Measurements from ENCODE around the gene DNAJC16.

DNA sequence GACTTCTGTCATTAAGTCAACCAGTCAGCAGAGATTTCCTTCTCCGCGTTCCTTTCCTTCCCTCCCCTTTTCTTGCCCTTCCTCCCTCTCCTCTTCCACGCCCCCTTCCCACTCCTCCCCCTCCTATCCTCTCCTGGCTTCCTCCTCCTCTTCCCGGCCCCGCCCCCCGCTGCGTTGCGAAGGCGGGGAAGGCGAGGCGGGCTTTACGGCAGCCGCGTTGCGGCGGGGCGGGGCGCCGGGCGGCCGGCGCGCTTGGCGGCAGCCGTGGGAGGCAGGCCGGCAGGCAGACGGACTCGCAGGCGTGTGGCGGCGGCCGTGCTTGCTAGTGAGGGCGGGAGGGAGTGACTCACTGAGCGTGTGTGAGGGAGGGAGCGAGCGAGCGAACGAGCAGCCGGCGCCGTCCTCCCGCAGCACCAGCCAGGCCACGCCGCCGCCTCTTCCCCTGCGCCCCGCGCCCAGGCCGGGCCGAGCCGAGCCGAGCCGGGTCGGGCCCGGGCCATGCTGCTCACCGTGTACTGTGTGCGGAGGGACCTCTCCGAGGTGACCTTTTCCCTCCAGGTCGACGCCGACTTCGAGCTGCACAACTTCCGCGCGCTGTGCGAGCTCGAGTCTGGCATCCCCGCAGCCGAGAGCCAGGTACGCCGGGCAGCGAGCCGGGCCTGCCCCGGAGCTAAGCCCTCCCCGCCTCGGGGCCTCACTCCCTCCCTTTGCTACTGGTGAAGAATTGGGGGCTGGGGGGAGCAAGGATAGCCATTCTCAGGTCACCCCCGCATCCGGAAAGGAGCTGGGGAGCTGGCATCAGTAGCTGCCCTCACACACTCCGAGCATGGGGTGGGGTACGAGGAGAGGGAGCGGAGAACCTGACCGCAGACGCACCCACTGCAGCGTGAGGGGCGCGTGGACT, 90.8 kb downstream of the DNAJC16 start, which contains the start of gene DDI2:
- TF ChIP-seq, protein P1, sequence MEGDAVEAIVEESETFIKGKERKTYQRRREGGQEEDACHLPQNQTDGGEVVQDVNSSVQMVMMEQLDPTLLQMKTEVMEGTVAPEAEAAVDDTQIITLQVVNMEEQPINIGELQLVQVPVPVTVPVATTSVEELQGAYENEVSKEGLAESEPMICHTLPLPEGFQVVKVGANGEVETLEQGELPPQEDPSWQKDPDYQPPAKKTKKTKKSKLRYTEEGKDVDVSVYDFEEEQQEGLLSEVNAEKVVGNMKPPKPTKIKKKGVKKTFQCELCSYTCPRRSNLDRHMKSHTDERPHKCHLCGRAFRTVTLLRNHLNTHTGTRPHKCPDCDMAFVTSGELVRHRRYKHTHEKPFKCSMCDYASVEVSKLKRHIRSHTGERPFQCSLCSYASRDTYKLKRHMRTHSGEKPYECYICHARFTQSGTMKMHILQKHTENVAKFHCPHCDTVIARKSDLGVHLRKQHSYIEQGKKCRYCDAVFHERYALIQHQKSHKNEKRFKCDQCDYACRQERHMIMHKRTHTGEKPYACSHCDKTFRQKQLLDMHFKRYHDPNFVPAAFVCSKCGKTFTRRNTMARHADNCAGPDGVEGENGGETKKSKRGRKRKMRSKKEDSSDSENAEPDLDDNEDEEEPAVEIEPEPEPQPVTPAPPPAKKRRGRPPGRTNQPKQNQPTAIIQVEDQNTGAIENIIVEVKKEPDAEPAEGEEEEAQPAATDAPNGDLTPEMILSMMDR (conservative IDR thresholded peaks at IDR 0.05; ENCODE audit: low read depth, low read length): no peak
- peak; percentile 99 for TF ChIP-seq MAZ (IDR thresholded peaks at IDR 0.05; ENCODE audit: borderline replicate concordance, low read depth, low read length)
- TF ChIP-seq, protein P2, sequence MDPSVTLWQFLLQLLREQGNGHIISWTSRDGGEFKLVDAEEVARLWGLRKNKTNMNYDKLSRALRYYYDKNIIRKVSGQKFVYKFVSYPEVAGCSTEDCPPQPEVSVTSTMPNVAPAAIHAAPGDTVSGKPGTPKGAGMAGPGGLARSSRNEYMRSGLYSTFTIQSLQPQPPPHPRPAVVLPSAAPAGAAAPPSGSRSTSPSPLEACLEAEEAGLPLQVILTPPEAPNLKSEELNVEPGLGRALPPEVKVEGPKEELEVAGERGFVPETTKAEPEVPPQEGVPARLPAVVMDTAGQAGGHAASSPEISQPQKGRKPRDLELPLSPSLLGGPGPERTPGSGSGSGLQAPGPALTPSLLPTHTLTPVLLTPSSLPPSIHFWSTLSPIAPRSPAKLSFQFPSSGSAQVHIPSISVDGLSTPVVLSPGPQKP (IDR thresholded peaks at IDR 0.05; ENCODE audit: borderline replicate concordance, low read depth, low read length): no peak
- TF ChIP-seq POLR2A (IDR thresholded peaks at IDR 0.05; ENCODE audit: low read depth, low read length): peak; percentile 77; the same call in 1 of the 2 replicates
- no peak for TF ChIP-seq RCOR1 (IDR thresholded peaks at IDR 0.05; ENCODE audit: insufficient replicate concordance, low read length)
- peak; percentile 5; the same call in 1 of the 2 replicates for TF ChIP-seq RAD21 (IDR thresholded peaks at IDR 0.05; ENCODE audit: low read length)
- no peak for TF ChIP-seq SMC3 (IDR thresholded peaks at IDR 0.05; ENCODE audit: low read depth, low read length)
- peak; percentile 70 for TF ChIP-seq FOS (IDR thresholded peaks at IDR 0.05; ENCODE audit: low read depth, low read length)
- 0 out of 2 replicates have a peak, but pooled peaks have one; percentile 48 for TF ChIP-seq CEBPB (IDR thresholded peaks at IDR 0.05; ENCODE audit: low read depth, low read length)
- TF ChIP-seq USF2 (IDR thresholded peaks at IDR 0.05; ENCODE audit: low read depth, low read length): no peak
- no peak for TF ChIP-seq BHLHE40 (IDR thresholded peaks at IDR 0.05; ENCODE audit: low read depth, low read length)
- TF ChIP-seq MXI1 (IDR thresholded peaks at IDR 0.05; ENCODE audit: borderline replicate concordance, low read depth, low read length): peak; percentile 88
- no peak for TF ChIP-seq CHD1 (IDR thresholded peaks at IDR 0.05; ENCODE audit: low read depth, low read length)

All from IMR-90 (cell line).